K562 treated with DMSO at 1 percent for 24 hours (cell line): ENCODE measurements around the gene NDUFB3. TPM values are rescaled to one million over a fixed set of nuclear protein-coding genes. Genes with fewer than 3 reads are reported as not detected.

ENCODE experiments used
- total RNA-seq: library from RNA; unstranded; fragments of 300-600 nt; gene quantifications from 2 replicates; pipeline ENCODE4 v1.2.3, GENCODE V29; 2022; ENCODE audit warnings: low read depth; ENCODE audit not compliant: insufficient read depth

The NDUFB3 gene
- total RNA-seq: 32.7 and 58.0 TPM in 2 replicates

DNA sequence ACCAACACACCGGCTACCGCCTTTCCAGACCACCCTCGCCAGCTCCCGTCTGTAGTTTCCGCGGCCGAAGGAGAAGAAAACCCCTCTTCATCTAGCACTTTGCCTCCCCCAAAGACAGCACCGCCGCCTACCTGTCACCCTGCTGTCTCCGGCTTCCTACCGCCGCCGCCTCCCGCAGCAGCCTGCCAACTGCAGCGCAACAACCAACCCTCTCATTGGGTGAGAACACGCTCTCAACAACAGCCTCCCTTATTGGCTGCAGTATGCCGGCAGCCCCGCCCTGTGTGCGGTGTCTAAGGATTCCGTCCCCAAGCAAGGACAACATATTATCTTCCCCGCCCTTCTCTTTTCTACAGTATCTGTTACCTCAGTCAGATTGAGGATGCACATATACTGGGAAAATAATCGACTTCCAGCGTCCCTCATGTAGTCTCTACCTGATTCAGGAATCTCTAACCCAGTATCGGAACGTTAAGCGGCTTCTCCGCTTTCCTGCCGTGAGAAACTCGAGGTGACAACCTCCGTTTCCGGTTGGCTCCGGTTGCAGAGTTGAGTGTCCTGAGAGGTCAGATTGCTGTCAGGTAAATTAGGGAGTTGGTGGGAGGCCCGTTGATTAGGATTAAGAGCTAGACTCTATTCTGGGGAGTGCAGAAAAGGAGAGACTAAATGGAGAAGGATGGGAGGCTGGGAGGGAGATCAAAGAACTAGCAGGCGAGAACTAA is at the start of gene NDUFB3, which contains the start of gene HYCC2:
Gene NDUFB3 (plus strand): TSS at position 523 of the 722 bp plus-strand sequence. CDS start 6,882 bp downstream, outside the sequence.
Gene HYCC2 (minus strand): TSS at position 193 of the 722 bp plus-strand sequence. CDS start 47,662 bp downstream, outside the sequence.

DNA sequence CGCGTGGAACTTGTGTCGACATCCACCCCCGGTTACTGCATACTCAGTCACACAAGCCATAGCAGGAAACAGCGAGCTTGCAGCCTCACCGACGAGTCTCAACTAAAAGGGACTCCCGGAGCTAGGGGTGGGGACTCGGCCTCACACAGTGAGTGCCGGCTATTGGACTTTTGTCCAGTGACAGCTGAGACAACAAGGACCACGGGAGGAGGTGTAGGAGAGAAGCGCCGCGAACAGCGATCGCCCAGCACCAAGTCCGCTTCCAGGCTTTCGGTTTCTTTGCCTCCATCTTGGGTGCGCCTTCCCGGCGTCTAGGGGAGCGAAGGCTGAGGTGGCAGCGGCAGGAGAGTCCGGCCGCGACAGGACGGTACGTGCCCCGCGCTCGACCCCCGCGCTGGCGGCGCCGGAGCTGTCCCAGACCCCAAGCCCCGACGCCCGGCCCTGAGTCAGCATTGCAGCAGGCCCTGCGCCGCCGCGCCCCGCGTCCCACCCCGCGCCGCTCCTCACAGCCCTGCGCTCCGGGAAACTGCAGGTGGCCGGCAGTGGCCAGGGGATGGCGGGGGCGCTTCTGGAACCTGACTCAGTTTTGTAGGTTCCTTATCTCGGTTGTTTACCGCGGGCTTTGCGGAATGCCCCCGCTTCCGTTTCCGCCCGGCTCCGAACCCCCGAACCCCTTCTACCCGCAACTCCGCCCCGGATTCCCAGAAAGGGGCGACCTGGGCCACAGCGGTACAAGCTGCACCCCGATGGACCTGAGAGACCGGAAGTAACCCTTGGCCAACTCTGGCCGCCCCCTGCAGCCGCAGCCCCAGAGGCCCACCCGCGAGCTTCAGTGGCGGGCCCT is 44.5 kb downstream of the NDUFB3 start, which contains the start of gene CFLAR:
Gene CFLAR (plus strand): TSS at position 50 of the 844 bp plus-strand sequence. CDS start 13,702 bp downstream, outside the sequence.

Other genes with a start within 250 kb of the NDUFB3 start
- 18.3 and 20.1 TPM in 2 replicates for gene CLK1, start 207.3 kb upstream of the NDUFB3 start, total RNA-seq
- gene PPIL3, start 182.9 kb upstream of the NDUFB3 start, total RNA-seq: 11.6 and 14.4 TPM in 2 replicates
- 23.7 and 25.8 TPM in 2 replicates for gene NIF3L1, start 182.6 kb upstream of the NDUFB3 start, total RNA-seq
- 5.1 and 7.7 TPM in 2 replicates for gene ORC2, start 108.3 kb upstream of the NDUFB3 start, total RNA-seq
- 3.5 and 6.3 TPM in 2 replicates for gene HYCC2, start 330 bp upstream of the NDUFB3 start, total RNA-seq
- gene CFLAR, start 44.2 kb downstream of the NDUFB3 start, total RNA-seq: 22.4 and 25.7 TPM in 2 replicates
- gene CASP10, start 111.1 kb downstream of the NDUFB3 start, total RNA-seq: 8.3 and 8.7 TPM in 2 replicates
- 18.8 and 21.0 TPM in 2 replicates for gene CASP8, start 188.5 kb downstream of the NDUFB3 start, total RNA-seq